OCI-LY3 (cell line): ENCODE data around the gene SMAD6.

ENCODE experiments used
- H2AFZ ChIP-seq: fragments of 200-600, 300-600 bp; shearing (Covaris generic); 2 replicates; pipeline ENCODE4 v1.6.0; 2014; ENCODE audit warnings: antibody characterized with exemption, low read depth, low read length
- H3K27ac ChIP-seq: fragments of 200-600, 300-600 bp; sonication (generic); 2 replicates; pipeline ENCODE4 v1.5.1; 2014; ENCODE audit warnings: mild to moderate bottlenecking, low read length, moderate library complexity, mixed read lengths
- H3K27me3 ChIP-seq: fragments of 200-600, 300-600 bp; sonication (generic); 2 replicates; pipeline ENCODE4 v1.6.1; 2014; ENCODE audit warnings: low read depth, low read length, mixed read lengths
- H3K36me3 ChIP-seq: fragments of 200-600, 300-600 bp; sonication (generic); replicated peaks from 2 replicates; pipeline ENCODE3; 2014; ENCODE audit warnings: low read depth, low read length, mixed read lengths
- H3K4me1 ChIP-seq: fragments of 300-600, 200-600 bp; sonication (generic); 2 replicates; pipeline ENCODE4 v1.6.1; 2014; ENCODE audit warnings: low read length, mixed read lengths
- H3K4me2 ChIP-seq: fragments of 200-600, 300-600 bp; sonication (generic); 2 replicates; pipeline ENCODE4 v1.6.1; 2014; ENCODE audit warnings: low read length, mixed read lengths
- H3K4me3 ChIP-seq: fragments of 300-600, 200-600 bp; sonication (generic); 2 replicates; pipeline ENCODE4 v1.5.1; 2014; ENCODE audit warnings: antibody characterized with exemption, mild to moderate bottlenecking, low read length, moderate library complexity
- H3K79me2 ChIP-seq: fragments of 300-600, 200-600 bp; shearing (Covaris generic); 2 replicates; pipeline ENCODE4 v1.6.1; 2014; ENCODE audit warnings: mild to moderate bottlenecking, low read length, mixed read lengths
- H3K9ac ChIP-seq: fragments of 300-600, 200-600 bp; shearing (Covaris generic); 2 replicates; pipeline ENCODE4 v1.6.0; 2014; ENCODE audit warnings: mild to moderate bottlenecking, low read length, moderate library complexity
- H3K9me3 ChIP-seq: fragments of 200-600, 300-600 bp; shearing (Covaris generic); 2 replicates; pipeline ENCODE4 v1.6.1; 2014; ENCODE audit warnings: low read length, mixed read lengths; ENCODE audit not compliant: insufficient read depth
- H4K20me1 ChIP-seq: fragments of 200-600, 300-600 bp; sonication (generic); 2 replicates; pipeline ENCODE4 v1.6.1; 2016; ENCODE audit warnings: low read length, mixed read lengths; ENCODE audit not compliant: insufficient read depth
- CTCF ChIP-seq: fragments of 200-600, 300-600 bp; sonication (generic); IDR thresholded peaks from 2 replicates; pipeline ENCODE4 v1.5.1; 2014; ENCODE audit warnings: antibody characterized with exemption, low read length, low read depth
- EZH2phosphoT487 ChIP-seq: fragments of 200-600 bp; shearing (Covaris generic); IDR thresholded peaks from 2 replicates; pipeline ENCODE4 v1.6.1; 2018; ENCODE audit warnings: antibody characterized with exemption, mixed run types, low read depth

The SMAD6 gene

GRCh38 chr15:66824424-66824823 is 122.4 kb downstream of the SMAD6 start:
- no peak overlapping the region for H3K4me2 ChIP-seq
- no peak overlapping the region for H3K4me3 ChIP-seq
- H3K9ac ChIP-seq = no peak overlapping the region
- no peak overlapping the region for H3K27ac ChIP-seq
- H3K9me3 ChIP-seq = no peaks in the 10 kb centered on the region
- H3K4me1 ChIP-seq = no peaks in the 10 kb centered on the region
- H4K20me1 ChIP-seq = no peaks in the 10 kb centered on the region
- no peaks in the 10 kb centered on the region for H3K36me3 ChIP-seq
- H3K27me3 ChIP-seq = no peaks in the 10 kb centered on the region
- TF ChIP-seq CTCF = no peak
- TF ChIP-seq EZH2phosphoT487 = no peak
- H3K79me2 ChIP-seq = no peaks in the 10 kb centered on the region
- no peak overlapping the region for H2AFZ ChIP-seq

GRCh38 chr15:66825139-66825538 is 123.1 kb downstream of the SMAD6 start:
- Histone ChIP-seq H3K4me2 (no peak overlapping the region), H3K9ac (no peak overlapping the region), H3K79me2 (no peaks in the 10 kb centered on the region), H3K9me3 (no peaks in the 10 kb centered on the region), H3K27ac (no peak overlapping the region), H3K4me3 (no peak overlapping the region), H4K20me1 (no peaks in the 10 kb centered on the region), H3K36me3 (no peaks in the 10 kb centered on the region), H2AFZ (no peak overlapping the region), H3K27me3 (no peaks in the 10 kb centered on the region), H3K4me1 (no peaks in the 10 kb centered on the region)
- no peak for TF ChIP-seq EZH2phosphoT487
- no peak for TF ChIP-seq CTCF

- Histone ChIP-seq H4K20me1 (no peaks in the 10 kb centered on the region), H3K36me3 (no peaks in the 10 kb centered on the region), H3K4me1 (no peaks in the 10 kb centered on the region), H3K27me3 (no peaks in the 10 kb centered on the region), H3K4me3 (no peak overlapping the region), H3K9ac (no peak overlapping the region), H3K4me2 (no peak overlapping the region), H3K79me2 (no peaks in the 10 kb centered on the region), H2AFZ (no peak overlapping the region), H3K9me3 (no peaks in the 10 kb centered on the region), H3K27ac (no peak overlapping the region)
- TF ChIP-seq EZH2phosphoT487 (no peak), CTCF (no peak)
These were observed 123.7 kb downstream of the SMAD6 start for GRCh38 chr15:66825731-66826130.

GRCh38 chr15:66826507-66826906 is 124.5 kb downstream of the SMAD6 start:
- Histone ChIP-seq H3K4me3 (no peak overlapping the region), H3K4me1 (no peaks in the 10 kb centered on the region), H3K79me2 (no peaks in the 10 kb centered on the region), H3K9me3 (no peaks in the 10 kb centered on the region), H3K36me3 (no peaks in the 10 kb centered on the region), H4K20me1 (no peaks in the 10 kb centered on the region), H3K27ac (no peak overlapping the region), H3K27me3 (no peaks in the 10 kb centered on the region), H3K9ac (no peak overlapping the region), H2AFZ (no peak overlapping the region), H3K4me2 (no peak overlapping the region)
- TF ChIP-seq EZH2phosphoT487 (no peak), CTCF (no peak)
